HepG2 (cell line): ENCODE results near the gene ABRACL. TPM values are rescaled to one million over a fixed set of nuclear protein-coding genes. Genes with fewer than 3 reads are reported as not detected.

Source experiments
- ATAC-seq: fragments of 200-7000 bp; cut with Tn5 transposase; 3 replicates; pipeline ENCODE4 v1.9.1; 2020; ENCODE audit warnings: mild to moderate bottlenecking, moderate library complexity
- BruUV-seq: library from RNA; stranded (reverse); fragments of 400-500 nt; replicated peaks from 2 replicates; lab custom pipeline; 2021; lab: Mats Ljungman, UMichigan
- CTCF ChIA-PET: fragments of 300-600 bp; formaldehyde crosslinking; extraction: SDS; loops from one replicate; lab custom pipeline; 2021; ENCODE audit warnings: low total read pairs, inconsistent platforms, low intra/inter-chr PET ratio; lab: Yijun Ruan, JAX
- POLR2A ChIA-PET: fragments of 350-600 bp; sonication (Branson Sonifier 250); formaldehyde crosslinking; loops from one replicate; lab custom pipeline; 2020; ENCODE audit warnings: antibody characterized with exemption, inconsistent platforms; lab: Yijun Ruan, JAX
- DNase-seq: peaks from one replicate; pipeline ENCODE4 v3.0.0-alpha.2; 2015; ENCODE audit warnings: low spot score
- FAIRE-seq: peaks from 3 replicates; lab custom pipeline; 2011; peaks lifted over from hg19 to GRCh38; lab: Jason Lieb, UNC
- H2AFZ ChIP-seq: one replicate; pipeline ENCODE4 v1.6.1; 2011; ENCODE audit warnings: low read length, inconsistent platforms
- H3K27ac ChIP-seq: fragments of 300-600 bp; 3 replicates; pipeline ENCODE4 v1.8.0; 2011; ENCODE audit warnings: mixed run types, mild to moderate bottlenecking, mixed read lengths, low read length, inconsistent platforms; ENCODE audit not compliant: insufficient read depth; ENCODE audit errors: extremely low read length
- H3K27me3 ChIP-seq, 2 experiments: fragments of 200-600 bp in 1 of 2; 2 replicates in 1 of 2; 3 replicates in 1 of 2; pipeline versions ENCODE4 v1.6.0 to v1.8.0; 2011; ENCODE audit warnings: low read length in 2 of 2, mild to moderate bottlenecking in 2 of 2, moderate library complexity in 2 of 2, inconsistent platforms in 1 of 2; ENCODE audit not compliant: insufficient read depth in 2 of 2, control insufficient read depth in 1 of 2
- H3K36me3 ChIP-seq, 2 experiments: fragments of 200-600 bp in 1 of 2; replicated peaks in 1 of 2; 2 replicates in 1 of 2; 3 replicates in 1 of 2; pipeline versions ENCODE4 v1.5.1 to v1.8.0; 2011; ENCODE audit warnings: low read length in 2 of 2, inconsistent platforms in 1 of 2; ENCODE audit not compliant: insufficient read depth in 2 of 2, control insufficient read depth in 1 of 2
- H3K4me1 ChIP-seq: 2 replicates; pipeline ENCODE4 v1.5.1; 2012; ENCODE audit warnings: low read length, inconsistent platforms; ENCODE audit not compliant: insufficient read depth
- H3K4me2 ChIP-seq: 2 replicates; pipeline ENCODE4 v1.6.0; 2011; ENCODE audit warnings: low read depth, low read length, inconsistent platforms
- H3K4me3 ChIP-seq, 3 experiments: fragments of 200-600 bp in 1 of 3; sonication (generic), shearing (Covaris generic) in 1 of 3; replicated peaks in 1 of 3; 2 replicates each; pipeline ENCODE4 v1.5.1; 2011 to 2016; ENCODE audit warnings: low read length in 3 of 3, inconsistent platforms in 2 of 3, low read depth in 2 of 3, mild to moderate bottlenecking in 2 of 3, control low read depth in 1 of 3, mixed read lengths in 1 of 3; ENCODE audit not compliant: insufficient read depth in 1 of 3
- H3K79me2 ChIP-seq: one replicate; pipeline ENCODE4 v1.6.1; 2011; ENCODE audit warnings: low read length, inconsistent platforms; ENCODE audit not compliant: insufficient read depth
- H3K9ac ChIP-seq: 2 replicates; pipeline ENCODE4 v1.6.0; 2011; ENCODE audit warnings: mild to moderate bottlenecking, low read depth, low read length, inconsistent platforms; ENCODE audit not compliant: insufficient read depth
- H3K9me3 ChIP-seq: 2 replicates; pipeline ENCODE4 v1.5.1; 2012; ENCODE audit warnings: mild to moderate bottlenecking, low read length
- H4K20me1 ChIP-seq: 2 replicates; pipeline ENCODE4 v1.6.0; 2011; ENCODE audit warnings: inconsistent platforms, mild to moderate bottlenecking, low read length, moderate library complexity; ENCODE audit not compliant: insufficient read depth
- FLYWCH1 ChIP-seq: sonication (generic); formaldehyde crosslinking; IDR thresholded peaks from 2 replicates; pipeline ENCODE4 v1.8.1; 2023; ENCODE audit warnings: mild to moderate bottlenecking, missing genetic modification reagents
- HCFC1 ChIP-seq: fragments of 150-350 bp; IDR thresholded peaks from 2 replicates; pipeline ENCODE4 v1.6.1; 2014; ENCODE audit warnings: low read depth, low read length
- NFE2 ChIP-seq: sonication (generic); formaldehyde crosslinking; IDR thresholded peaks from 2 replicates; pipeline ENCODE4 v1.4.0; 2020; ENCODE audit warnings: missing genetic modification reagents
- NR1H2 ChIP-seq: sonication (generic); formaldehyde crosslinking; IDR thresholded peaks from 2 replicates; pipeline ENCODE4 v1.8.1; 2022; ENCODE audit warnings: low read depth, missing genetic modification reagents, borderline replicate concordance
- NR2F2 ChIP-seq: IDR thresholded peaks from 2 replicates; pipeline ENCODE4 v1.6.1; 2012; ENCODE audit warnings: low read depth, inconsistent platforms, borderline replicate concordance
- RFXANK ChIP-seq: IDR thresholded peaks from 2 replicates; pipeline ENCODE4 v1.6.1; 2016
- SATB2 ChIP-seq: sonication (generic); formaldehyde crosslinking; IDR thresholded peaks from 2 replicates; pipeline ENCODE4 v1.5.0; 2020; ENCODE audit warnings: missing genetic modification reagents
- XRCC5 ChIP-seq: fragments of 200-400 bp; formaldehyde crosslinking; optimal IDR thresholded peaks from 2 replicates; pipeline ENCODE3; 2017; ENCODE audit warnings: mild to moderate bottlenecking, low read length
- ZFP41 ChIP-seq: sonication (generic); formaldehyde crosslinking; IDR thresholded peaks from 2 replicates; pipeline ENCODE4 v1.4.0; 2020; ENCODE audit warnings: mild to moderate bottlenecking, missing genetic modification reagents, borderline replicate concordance
- ZNF33A ChIP-seq: sonication (generic); formaldehyde crosslinking; IDR thresholded peaks from 2 replicates; pipeline ENCODE4 v1.5.1; 2020; ENCODE audit warnings: missing genetic modification reagents, mild to moderate bottlenecking, moderate library complexity, borderline replicate concordance
- ZNF382 ChIP-seq: sonication (generic); formaldehyde crosslinking; IDR thresholded peaks from 2 replicates; pipeline ENCODE4 v1.5.0; 2020; ENCODE audit warnings: missing genetic modification reagents, mild to moderate bottlenecking, borderline replicate concordance
- ZNF558 ChIP-seq: sonication (generic); formaldehyde crosslinking; IDR thresholded peaks from 2 replicates; pipeline ENCODE4 v1.9.0; 2022; ENCODE audit warnings: mild to moderate bottlenecking, missing genetic modification reagents, borderline replicate concordance
- ZNF761 ChIP-seq: sonication (generic); formaldehyde crosslinking; conservative IDR thresholded peaks from 2 replicates; pipeline ENCODE4 v1.4.0; 2020; ENCODE audit warnings: mild to moderate bottlenecking, missing genetic modification reagents
- ZSCAN30 ChIP-seq: sonication (generic); formaldehyde crosslinking; IDR thresholded peaks from 2 replicates; pipeline ENCODE4 v1.5.0; 2020; ENCODE audit warnings: mild to moderate bottlenecking, missing genetic modification reagents
- ZSCAN9 ChIP-seq: IDR thresholded peaks from 2 replicates; pipeline ENCODE4 v1.6.1; 2016; ENCODE audit warnings: borderline replicate concordance
- WGBS: methylation state at CpG from one replicate; pipeline ENCODE4 v1.1.6; 2017; ENCODE audit warnings: low lambda C conversion rate; 5-methylcytosine and 5-hydroxymethylcytosine counted together
- in situ Hi-C: cut with HindIII; loops from 2 replicates; pipeline ENCODE4 v1.10.0; 2017; ENCODE audit warnings: low pct_unique_long_range_greater_than_20kb; ENCODE audit not compliant: extremely low pct_ligation_motif_present
- intact Hi-C: fragments of 100-400 bp; cut with micrococcal nuclease; formaldehyde crosslinking; loops from one replicate; pipeline ENCODE4 v1.10.0; 2022; ENCODE audit not compliant: unreplicated experiment
- polyA plus RNA-seq, 8 experiments: library from polyadenylated mRNA; depleted of rRNA in 3 of 8; stranded (reverse) in 7 of 8; unstranded in 1 of 8; fragments of >200 nt; fragmentation: Illumina TruSeq in 4 of 8; extraction: Trizol in 4 of 8; gene quantifications; 2 replicates each; pipeline versions ENCODE4 v1.2.1 to v1.2.3, GENCODE V29; 2011 to 2016; ENCODE audit warnings: low read depth in 4 of 8, missing spikeins in 1 of 8, mixed read lengths in 1 of 8; ENCODE audit not compliant: insufficient read depth in 1 of 8
- total RNA-seq, 5 experiments: library from RNA; depleted of rRNA; stranded (reverse); fragments of >200 nt; fragmentation: Illumina TruSeq; extraction: Trizol; gene quantifications; 2 replicates each; pipeline ENCODE4 v1.2.3, GENCODE V29; 2016; ENCODE audit warnings: low read depth in 1 of 5
- TF ChIP-seq, protein P1 (sequence below): sonication (generic); formaldehyde crosslinking; IDR thresholded peaks from 2 replicates; pipeline ENCODE4 v1.5.1; 2020; ENCODE audit warnings: missing genetic modification reagents, mild to moderate bottlenecking, borderline replicate concordance
- TF ChIP-seq, protein P2 (sequence below): sonication (generic); formaldehyde crosslinking; conservative IDR thresholded peaks from 2 replicates; pipeline ENCODE4 v1.4.0; 2020; ENCODE audit warnings: mild to moderate bottlenecking, missing genetic modification reagents, moderate library complexity
- TF ChIP-seq, protein P3 (sequence below): sonication (generic); formaldehyde crosslinking; IDR thresholded peaks from 2 replicates; pipeline ENCODE4 v1.4.0; 2020; ENCODE audit warnings: missing genetic modification reagents, borderline replicate concordance

Gene ABRACL
- total and polyA plus RNA-seq, 2 of the 13 experiments (the other 11 are each of a cell fraction or from before 2014, with no cell fraction given): 1.4 to 5.4 TPM

DNA sequence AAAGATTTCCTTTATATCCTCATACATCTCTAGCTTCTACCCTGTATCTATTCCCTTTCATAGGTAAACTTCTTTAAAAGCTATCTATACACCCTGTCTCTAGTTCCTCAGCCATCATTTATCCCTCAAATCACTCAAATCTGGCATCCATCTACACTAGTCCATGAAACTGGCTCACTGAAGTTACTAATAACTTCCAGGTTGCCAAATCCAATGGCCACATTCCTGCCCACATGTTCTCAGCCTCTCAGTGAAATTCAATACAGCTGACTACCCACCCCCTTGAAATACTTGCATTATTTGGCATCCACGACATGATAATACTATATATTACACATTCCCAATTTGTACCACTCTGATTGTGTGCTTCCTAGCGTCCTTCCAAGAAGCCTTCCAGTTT, 49.2 kb upstream of the ABRACL start:
- H3K9me3 ChIP-seq: no peaks in the 10 kb centered on the region
- H3K79me2 ChIP-seq: peaks cover 89% of the 10 kb centered on the region
- DNase-seq (no peak), FAIRE-seq (no peak), ATAC-seq (no peak)
- H3K4me3 ChIP-seq: no peak overlapping the region
- TF ChIP-seq NR1H2 (CRISPR knock-in tag) (no peak), NR2F2 (no peak), HCFC1 (no peak), ZFP41 (CRISPR knock-in tag) (no peak), ZSCAN9 (CRISPR knock-in tag) (no peak), ZSCAN30 (CRISPR knock-in tag) (no peak), FLYWCH1 (CRISPR knock-in tag) (no peak), NFE2 (no peak), SATB2 (no peak), ZNF33A (no peak), ZNF382 (no peak), RFXANK (CRISPR knock-in tag) (no peak), ZNF558 (no peak), XRCC5 (no peak), ZNF761 (CRISPR knock-in tag) (no peak)
- TF ChIP-seq, protein P1, sequence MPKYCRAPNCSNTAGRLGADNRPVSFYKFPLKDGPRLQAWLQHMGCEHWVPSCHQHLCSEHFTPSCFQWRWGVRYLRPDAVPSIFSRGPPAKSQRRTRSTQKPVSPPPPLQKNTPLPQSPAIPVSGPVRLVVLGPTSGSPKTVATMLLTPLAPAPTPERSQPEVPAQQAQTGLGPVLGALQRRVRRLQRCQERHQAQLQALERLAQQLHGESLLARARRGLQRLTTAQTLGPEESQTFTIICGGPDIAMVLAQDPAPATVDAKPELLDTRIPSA: no peak
- TF ChIP-seq, protein P2, sequence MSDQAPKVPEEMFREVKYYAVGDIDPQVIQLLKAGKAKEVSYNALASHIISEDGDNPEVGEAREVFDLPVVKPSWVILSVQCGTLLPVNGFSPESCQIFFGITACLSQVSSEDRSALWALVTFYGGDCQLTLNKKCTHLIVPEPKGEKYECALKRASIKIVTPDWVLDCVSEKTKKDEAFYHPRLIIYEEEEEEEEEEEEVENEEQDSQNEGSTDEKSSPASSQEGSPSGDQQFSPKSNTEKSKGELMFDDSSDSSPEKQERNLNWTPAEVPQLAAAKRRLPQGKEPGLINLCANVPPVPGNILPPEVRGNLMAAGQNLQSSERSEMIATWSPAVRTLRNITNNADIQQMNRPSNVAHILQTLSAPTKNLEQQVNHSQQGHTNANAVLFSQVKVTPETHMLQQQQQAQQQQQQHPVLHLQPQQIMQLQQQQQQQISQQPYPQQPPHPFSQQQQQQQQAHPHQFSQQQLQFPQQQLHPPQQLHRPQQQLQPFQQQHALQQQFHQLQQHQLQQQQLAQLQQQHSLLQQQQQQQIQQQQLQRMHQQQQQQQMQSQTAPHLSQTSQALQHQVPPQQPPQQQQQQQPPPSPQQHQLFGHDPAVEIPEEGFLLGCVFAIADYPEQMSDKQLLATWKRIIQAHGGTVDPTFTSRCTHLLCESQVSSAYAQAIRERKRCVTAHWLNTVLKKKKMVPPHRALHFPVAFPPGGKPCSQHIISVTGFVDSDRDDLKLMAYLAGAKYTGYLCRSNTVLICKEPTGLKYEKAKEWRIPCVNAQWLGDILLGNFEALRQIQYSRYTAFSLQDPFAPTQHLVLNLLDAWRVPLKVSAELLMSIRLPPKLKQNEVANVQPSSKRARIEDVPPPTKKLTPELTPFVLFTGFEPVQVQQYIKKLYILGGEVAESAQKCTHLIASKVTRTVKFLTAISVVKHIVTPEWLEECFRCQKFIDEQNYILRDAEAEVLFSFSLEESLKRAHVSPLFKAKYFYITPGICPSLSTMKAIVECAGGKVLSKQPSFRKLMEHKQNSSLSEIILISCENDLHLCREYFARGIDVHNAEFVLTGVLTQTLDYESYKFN: no peak
- TF ChIP-seq, protein P3, sequence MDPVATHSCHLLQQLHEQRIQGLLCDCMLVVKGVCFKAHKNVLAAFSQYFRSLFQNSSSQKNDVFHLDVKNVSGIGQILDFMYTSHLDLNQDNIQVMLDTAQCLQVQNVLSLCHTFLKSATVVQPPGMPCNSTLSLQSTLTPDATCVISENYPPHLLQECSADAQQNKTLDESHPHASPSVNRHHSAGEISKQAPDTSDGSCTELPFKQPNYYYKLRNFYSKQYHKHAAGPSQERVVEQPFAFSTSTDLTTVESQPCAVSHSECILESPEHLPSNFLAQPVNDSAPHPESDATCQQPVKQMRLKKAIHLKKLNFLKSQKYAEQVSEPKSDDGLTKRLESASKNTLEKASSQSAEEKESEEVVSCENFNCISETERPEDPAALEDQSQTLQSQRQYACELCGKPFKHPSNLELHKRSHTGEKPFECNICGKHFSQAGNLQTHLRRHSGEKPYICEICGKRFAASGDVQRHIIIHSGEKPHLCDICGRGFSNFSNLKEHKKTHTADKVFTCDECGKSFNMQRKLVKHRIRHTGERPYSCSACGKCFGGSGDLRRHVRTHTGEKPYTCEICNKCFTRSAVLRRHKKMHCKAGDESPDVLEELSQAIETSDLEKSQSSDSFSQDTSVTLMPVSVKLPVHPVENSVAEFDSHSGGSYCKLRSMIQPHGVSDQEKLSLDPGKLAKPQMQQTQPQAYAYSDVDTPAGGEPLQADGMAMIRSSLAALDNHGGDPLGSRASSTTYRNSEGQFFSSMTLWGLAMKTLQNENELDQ: no peak
- peaks cover 7% of the 10 kb centered on the region; the same call in 1 of the 2 replicates for H4K20me1 ChIP-seq
- H3K9ac ChIP-seq: no peak overlapping the region
- H3K27me3 ChIP-seq: no peaks in the 10 kb centered on the region
- intact Hi-C loops: no loop called here
- ChIA-PET POLR2A (no interaction called here), CTCF (no interaction called here)
- H2AFZ ChIP-seq: no peak overlapping the region
- H3K4me2 ChIP-seq: no peak overlapping the region
- no TSS peak for BruUV-seq
- H3K4me1 ChIP-seq: peaks cover 28% of the 10 kb centered on the region
- no peaks in the 10 kb centered on the region for H3K36me3 ChIP-seq
- WGBS: 86% methylated on average over 2 of the region's 2 CpGs
- in situ Hi-C loops: no loop called here
- no peak overlapping the region for H3K27ac ChIP-seq
